HCT116 (cell line): Measurements from ENCODE around the gene OPCML. TPM values are rescaled to one million over a fixed set of nuclear protein-coding genes. Genes with fewer than 3 reads are reported as not detected.

Source experiments
- ATAC-seq: fragments of 200-7000 bp; cut with Tn5 transposase; 2 replicates; pipeline ENCODE4 v1.9.1; 2020; ENCODE audit warnings: mild to moderate bottlenecking, moderate library complexity
- BruUV-seq: library from RNA; stranded (reverse); fragments of 400-500 nt; replicated peaks from 2 replicates; lab custom pipeline; 2021; lab: Mats Ljungman, UMichigan
- CTCF ChIA-PET: fragments of 300-600 bp; sonication (Branson Sonifier 250); formaldehyde crosslinking; loops from one replicate; lab custom pipeline; 2021; ENCODE audit warnings: antibody characterized with exemption; lab: Charles Lee
- POLR2A ChIA-PET: fragments of 300-600, 350-600 bp; sonication (Branson Sonifier 250); formaldehyde crosslinking; loops from one replicate; lab custom pipeline; 2021; ENCODE audit warnings: antibody characterized with exemption; lab: Charles Lee
- RAD21 ChIA-PET, 2 experiments: fragments of 300-600 bp; sonication (Branson Sonifier 250); formaldehyde crosslinking; loops; one replicate each; lab custom pipeline; 2023; ENCODE audit warnings: low total read pairs in 2 of 2; ENCODE audit not compliant: uncharacterized antibody in 2 of 2, unreplicated experiment in 2 of 2, low non-redundant PET in 1 of 2; lab: Charles Lee
- DNase-seq: peaks from one replicate; pipeline ENCODE4 v3.0.0-alpha.2; 2010; ENCODE audit warnings: low read depth, low spot score
- H2AFZ ChIP-seq: fragments of 200-600 bp; shearing (Covaris generic), sonication (generic); 2 replicates; pipeline ENCODE4 v1.6.1; 2017; ENCODE audit warnings: low read depth, mixed run types, mixed read lengths, antibody characterized with exemption, low read length; ENCODE audit not compliant: poor library complexity, severe bottlenecking
- H3K27ac ChIP-seq: 2 replicates; pipeline ENCODE4 v1.5.1; 2012; ENCODE audit warnings: low read depth, low read length
- H3K27me3 ChIP-seq: fragments of 200-600 bp; sonication (generic); 2 replicates; pipeline ENCODE4 v1.6.1; 2016; ENCODE audit warnings: mixed run types, low read length, mixed read lengths; ENCODE audit not compliant: insufficient read depth
- H3K36me3 ChIP-seq, 2 experiments: fragments of 200-500 bp in 1 of 2; fragments of 200-600 bp in 1 of 2; sonication (Bioruptor generic) in 1 of 2; sonication (generic) in 1 of 2; 2 replicates each; pipeline versions ENCODE4 v1.5.1 to v1.6.1; 2014 to 2016; ENCODE audit warnings: low read length in 2 of 2, inconsistent platforms in 1 of 2, mixed read lengths in 1 of 2, mixed run types in 1 of 2; ENCODE audit not compliant: insufficient read depth in 2 of 2, control insufficient read depth in 1 of 2
- H3K4me1 ChIP-seq, 2 experiments: fragments of 200-600 bp in 1 of 2; sonication (generic) in 1 of 2; 2 replicates each; pipeline versions ENCODE4 v1.5.1 to v1.6.1; 2012 to 2017; ENCODE audit warnings: low read length in 2 of 2, inconsistent platforms in 1 of 2, mild to moderate bottlenecking in 1 of 2, mixed read lengths in 1 of 2, mixed run types in 1 of 2, moderate library complexity in 1 of 2; ENCODE audit not compliant: insufficient read depth in 2 of 2, control insufficient read depth in 1 of 2
- H3K4me2 ChIP-seq: fragments of 200-600 bp; sonication (generic); 2 replicates; pipeline ENCODE4 v1.6.1; 2017; ENCODE audit warnings: mixed run types, low read length, mixed read lengths
- H3K4me3 ChIP-seq, 2 experiments: fragments of 200-600 bp in 1 of 2; sonication (generic) in 1 of 2; replicated peaks in 1 of 2; 2 replicates each; pipeline ENCODE4 v1.5.1; 2011 to 2016; ENCODE audit warnings: low read length in 2 of 2, control low read depth in 1 of 2, low read depth in 1 of 2, mild to moderate bottlenecking in 1 of 2, mixed read lengths in 1 of 2, mixed run types in 1 of 2
- H3K79me2 ChIP-seq: fragments of 200-600 bp; sonication (generic); 2 replicates; pipeline ENCODE4 v1.6.1; 2017; ENCODE audit warnings: mild to moderate bottlenecking, mixed run types, low read length, moderate library complexity, mixed read lengths; ENCODE audit not compliant: insufficient read depth
- H3K9ac ChIP-seq: fragments of 200-600 bp; sonication (generic); 2 replicates; pipeline ENCODE4 v1.6.1; 2016; ENCODE audit warnings: low read length, mixed read lengths
- H3K9me2 ChIP-seq: fragments of 200-600 bp; sonication (generic), shearing (Covaris generic); 2 replicates; pipeline ENCODE4 v1.6.1; 2017; ENCODE audit warnings: mixed run types, mild to moderate bottlenecking, moderate library complexity; ENCODE audit not compliant: insufficient read depth
- H3K9me3 ChIP-seq, 2 experiments: fragments of 200-500 bp in 1 of 2; fragments of 200-600 bp in 1 of 2; sonication (Bioruptor generic) in 1 of 2; sonication (generic) in 1 of 2; 2 replicates each; pipeline ENCODE4 v1.6.1; 2014 to 2017; ENCODE audit warnings: low read length in 2 of 2, mixed read lengths in 2 of 2, inconsistent platforms in 1 of 2, low read depth in 1 of 2, mild to moderate bottlenecking in 1 of 2, mixed run types in 1 of 2, moderate library complexity in 1 of 2; ENCODE audit not compliant: control insufficient read depth in 1 of 2, insufficient read depth in 1 of 2
- H4K20me1 ChIP-seq: fragments of 200-600 bp; sonication (generic), shearing (Covaris generic); 2 replicates; pipeline ENCODE4 v1.6.1; 2017; ENCODE audit warnings: mixed run types, mild to moderate bottlenecking, moderate library complexity; ENCODE audit not compliant: insufficient read depth
- CTCF ChIP-seq, 3 experiments: fragments of 200-600 bp in 1 of 3; sonication (generic) in 1 of 3; IDR thresholded peaks in 2 of 3; conservative IDR thresholded peaks in 1 of 3; 2 replicates each; pipeline ENCODE4 v1.5.1; 2012 to 2017; ENCODE audit warnings: low read depth in 2 of 3, low read length in 2 of 3, antibody characterized with exemption in 1 of 3, borderline replicate concordance in 1 of 3, control low read depth in 1 of 3, mild to moderate bottlenecking in 1 of 3, mixed read lengths in 1 of 3, mixed run types in 1 of 3, moderate library complexity in 1 of 3; ENCODE audit not compliant: insufficient read depth in 1 of 3
- ELF1 ChIP-seq: IDR thresholded peaks from 2 replicates; pipeline ENCODE4 v1.6.1; 2012; ENCODE audit warnings: low read depth, borderline replicate concordance
- EZH2phosphoT487 ChIP-seq: fragments of 200-600 bp; IDR thresholded peaks from 2 replicates; pipeline ENCODE4 v1.6.1; 2018; ENCODE audit warnings: antibody characterized with exemption, borderline replicate concordance
- FOSL1 ChIP-seq: IDR thresholded peaks from 2 replicates; pipeline ENCODE4 v1.6.1; 2012; ENCODE audit warnings: low read depth
- REST ChIP-seq: IDR thresholded peaks from 2 replicates; pipeline ENCODE4 v1.6.1; 2012; ENCODE audit warnings: low read depth
- SP1 ChIP-seq: IDR thresholded peaks from 2 replicates; pipeline ENCODE4 v1.6.1; 2012; ENCODE audit warnings: low read depth
- intact Hi-C: fragments of 100-400 bp; cut with micrococcal nuclease; formaldehyde crosslinking; loops from 2 replicates; pipeline ENCODE4 v1.10.0; 2022
- total RNA-seq: library from RNA; stranded (reverse); gene quantifications from one replicate; pipeline ENCODE4 v1.2.1, GENCODE V29; 2021; ENCODE audit not compliant: unreplicated experiment

The OPCML gene
- total RNA-seq, 1 experiment from 2014 or later = not detected

DNA sequence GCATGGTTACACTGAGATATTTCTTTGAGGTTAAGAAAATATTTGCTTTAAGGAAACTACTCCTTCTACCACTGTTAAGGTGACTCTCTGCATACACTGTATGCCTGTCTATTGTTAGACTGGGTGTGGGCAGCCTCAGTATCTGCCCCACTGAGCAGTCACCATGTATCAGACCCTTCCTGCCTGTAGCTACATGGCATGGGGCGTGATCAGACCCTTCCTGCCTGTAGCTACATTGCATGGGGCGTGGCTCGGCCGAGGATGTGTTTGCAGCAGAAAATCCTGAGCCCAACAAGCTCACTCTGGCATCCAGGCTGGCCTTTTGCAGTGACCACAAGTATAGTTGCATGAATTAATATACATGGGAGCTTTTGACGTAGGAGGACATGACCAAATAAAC lies 669.4 kb downstream of the OPCML start:
- Histone ChIP-seq H3K4me1 (no peaks in the 10 kb centered on the region), H4K20me1 (no peaks in the 10 kb centered on the region), H2AFZ (no peak overlapping the region), H3K9me2 (no peaks in the 10 kb centered on the region), H3K79me2 (no peaks in the 10 kb centered on the region), H3K27me3 (no peaks in the 10 kb centered on the region), H3K36me3 (no peaks in the 10 kb centered on the region), H3K4me2 (no peak overlapping the region), H3K9me3 (peaks cover 6 to 27% of the 10 kb centered on the region in 2 experiments; a peak in 2 of 4 replicates), H3K27ac (no peak overlapping the region)
- RAD21 ChIA-PET = no interaction called here
- intact Hi-C loops = no loop called here
- CTCF ChIA-PET = no interaction called here
- ATAC-seq (no peak), DNase-seq (no peak)
- POLR2A ChIA-PET = no interaction called here
- no TSS peak for BruUV-seq
- TF ChIP-seq REST (no peak), EZH2phosphoT487 (no peak), FOSL1 (no peak), ELF1 (no peak), SP1 (no peak), CTCF (IDR thresholded peaks at IDR 0.05 in 2 of 3, conservative IDR thresholded peaks at IDR 0.05 in 1 of 3; ENCODE audit: borderline replicate concordance in 1 of 3, insufficient read depth in 1 of 3, low read depth in 2 of 3, low read length in 2 of 3) (no peak)
- TF ChIP-seq, all 23 proteins: peak for 0
- Histone ChIP-seq H3K4me3 (no peak overlapping the region), H3K9ac (no peak overlapping the region)
